ENCODE measurements around the gene TENT4A.

GRCh38 chr5:6790346-6790865 is 77.2 kb downstream of the TENT4A start:
- TF ChIP-seq CTCF (conservative IDR thresholded peaks at IDR 0.05; ENCODE audit: low read length) (no peak), EZH2phosphoT487 (IDR thresholded peaks at IDR 0.05; ENCODE audit: borderline replicate concordance, low read depth, low read length) (no peak)
